Esophagus (tissue), 2 donors: ENCODE results near the gene CCDC170. TPM values are rescaled to one million over a fixed set of nuclear protein-coding genes. Genes with fewer than 3 reads are reported as not detected.

Experiments
- H3K27ac ChIP-seq, 2 donors: one replicate each; pipeline ENCODE4 v1.5.1; 2013; ENCODE audit warnings: low read depth in 2 of 2, mild to moderate bottlenecking in 2 of 2, inconsistent platforms in 1 of 2, low read length in 1 of 2, moderate library complexity in 1 of 2
- H3K27me3 ChIP-seq, 2 donors: one replicate each; pipeline ENCODE4 v1.6.1; 2013; ENCODE audit warnings: low read length in 2 of 2, control low read depth in 1 of 2, mild to moderate bottlenecking in 1 of 2; ENCODE audit not compliant: insufficient read depth in 2 of 2, control insufficient read depth in 1 of 2
- H3K36me3 ChIP-seq, 2 donors: one replicate each; pipeline ENCODE4 v1.6.1; 2013; ENCODE audit warnings: low read length in 1 of 2; ENCODE audit not compliant: control insufficient read depth in 2 of 2, insufficient read depth in 2 of 2
- H3K4me1 ChIP-seq, 2 donors: one replicate each; pipeline ENCODE4 v1.6.1; 2013; ENCODE audit warnings: low read length in 1 of 2; ENCODE audit not compliant: control insufficient read depth in 2 of 2, insufficient read depth in 2 of 2
- H3K4me3 ChIP-seq, 2 donors: one replicate each; pipeline ENCODE4 v1.5.1; 2013; ENCODE audit warnings: low read length in 2 of 2, mild to moderate bottlenecking in 2 of 2, low read depth in 1 of 2, moderate library complexity in 1 of 2
- H3K9me3 ChIP-seq, 2 donors: one replicate each; pipeline ENCODE4 v1.6.1; 2013; ENCODE audit warnings: mild to moderate bottlenecking in 2 of 2, low read depth in 1 of 2, low read length in 1 of 2, moderate library complexity in 1 of 2; ENCODE audit not compliant: control insufficient read depth in 2 of 2, insufficient read depth in 1 of 2
- WGBS, 2 donors: extraction: QIAGEN DNeasy Blood & Tissue Kit; methylation state at CpG; one replicate each; pipeline ENCODE4 v1.1.7; 2013; 5-methylcytosine and 5-hydroxymethylcytosine counted together
- polyA plus RNA-seq, 2 donors: library from polyadenylated mRNA; stranded (reverse); fragments of 200-250 nt; gene quantifications; one replicate each; pipeline ENCODE4 v1.2.3, GENCODE V29; 2013
- donor health status: healthy with polysubstance abuse.
- donor health status: Bipolar disorder and iron deficiency.

CCDC170 gene
- polyA plus RNA-seq, 2 donors = 0.02 to 0.04 TPM

GRCh38 chr6:151656392-151656791 lies 162.6 kb downstream of the CCDC170 start:
- Histone ChIP-seq H3K36me3 (no peaks in the 10 kb centered on the region), H3K27ac (no peak overlapping the region), H3K27me3 (no peaks in the 10 kb centered on the region), H3K4me3 (no peak overlapping the region), H3K9me3 (no peaks in the 10 kb centered on the region), H3K4me1 (no peaks in the 10 kb centered on the region)
- 88 to 96% methylated on average over 4 of the region's 4 CpGs for WGBS, 2 donors

- H3K9me3 ChIP-seq = no peaks in the 10 kb centered on the region
- no peaks in the 10 kb centered on the region for H3K27me3 ChIP-seq
- H3K27ac ChIP-seq = no peak overlapping the region
- no peak overlapping the region for H3K4me3 ChIP-seq
- 52 to 58% methylated on average over 4 of the region's 4 CpGs for WGBS, 2 donors
- no peaks in the 10 kb centered on the region for H3K36me3 ChIP-seq
- no peaks in the 10 kb centered on the region for H3K4me1 ChIP-seq
Measured at GRCh38 chr6:151658091-151658490, 164.3 kb downstream of the CCDC170 start.

GRCh38 chr6:151659212-151659611 lies 165.4 kb downstream of the CCDC170 start:
- no peaks in the 10 kb centered on the region for H3K4me1 ChIP-seq
- no peak overlapping the region for H3K27ac ChIP-seq
- WGBS, 2 donors = 67 to 87% methylated on average over 4 of the region's 4 CpGs
- no peaks in the 10 kb centered on the region for H3K36me3 ChIP-seq
- no peaks in the 10 kb centered on the region for H3K27me3 ChIP-seq
- H3K9me3 ChIP-seq = no peaks in the 10 kb centered on the region
- no peak overlapping the region for H3K4me3 ChIP-seq

- no peaks in the 10 kb centered on the region for H3K36me3 ChIP-seq
- H3K27me3 ChIP-seq = no peaks in the 10 kb centered on the region
- no peaks in the 10 kb centered on the region for H3K4me1 ChIP-seq
- H3K9me3 ChIP-seq = no peaks in the 10 kb centered on the region
- H3K27ac ChIP-seq = no peak overlapping the region
- no peak overlapping the region for H3K4me3 ChIP-seq
- WGBS, 2 donors = 89 to 90% methylated on average over 3 of the region's 3 CpGs
Measured at GRCh38 chr6:151661509-151661908, 167.7 kb downstream of the CCDC170 start.

GRCh38 chr6:151661928-151662327 lies 168.1 kb downstream of the CCDC170 start:
- no peaks in the 10 kb centered on the region for H3K9me3 ChIP-seq
- no peak overlapping the region for H3K27ac ChIP-seq
- no peak overlapping the region for H3K4me3 ChIP-seq
- no peaks in the 10 kb centered on the region for H3K4me1 ChIP-seq
- no peaks in the 10 kb centered on the region for H3K36me3 ChIP-seq
- WGBS, 2 donors = 49 to 56% methylated on average over 4 of the region's 4 CpGs
- no peaks in the 10 kb centered on the region for H3K27me3 ChIP-seq

- Histone ChIP-seq H3K27me3 (no peaks in the 10 kb centered on the region), H3K4me1 (no peaks in the 10 kb centered on the region), H3K36me3 (no peaks in the 10 kb centered on the region), H3K9me3 (no peaks in the 10 kb centered on the region), H3K4me3 (no peak overlapping the region), H3K27ac (no peak overlapping the region)
- 67 to 76% methylated on average over 2 of the region's 2 CpGs for WGBS, 2 donors
Measured at GRCh38 chr6:151663559-151663958, 169.7 kb downstream of the CCDC170 start.

- WGBS, 2 donors = 72 to 75% methylated on average over 5 of the region's 5 CpGs
Measured at GRCh38 chr6:151664390-151664789, 170.6 kb downstream of the CCDC170 start.

GRCh38 chr6:151665329-151665728 lies 171.5 kb downstream of the CCDC170 start:
- no peaks in the 10 kb centered on the region for H3K9me3 ChIP-seq
- H3K36me3 ChIP-seq = no peaks in the 10 kb centered on the region
- 73 to 79% methylated on average over 7 of the region's 7 CpGs for WGBS, 2 donors
- no peaks in the 10 kb centered on the region for H3K27me3 ChIP-seq
- no peak overlapping the region for H3K4me3 ChIP-seq
- H3K4me1 ChIP-seq = no peaks in the 10 kb centered on the region
- no peak overlapping the region for H3K27ac ChIP-seq

More at GRCh38 chr6:151664390-151664789, 170.6 kb downstream of the CCDC170 start:
- Histone ChIP-seq H3K9me3 (no peaks in the 10 kb centered on the region), H3K4me3 (no peak overlapping the region), H3K27ac (no peak overlapping the region), H3K27me3 (no peaks in the 10 kb centered on the region), H3K4me1 (no peaks in the 10 kb centered on the region), H3K36me3 (no peaks in the 10 kb centered on the region)

- Histone ChIP-seq H3K36me3 (no peaks in the 10 kb centered on the region), H3K4me1 (no peaks in the 10 kb centered on the region), H3K27ac (no peak overlapping the region), H3K27me3 (no peaks in the 10 kb centered on the region), H3K4me3 (no peak overlapping the region), H3K9me3 (no peaks in the 10 kb centered on the region)
- WGBS, 2 donors = 35 to 75% methylated on average over 2 of the region's 2 CpGs
Measured at GRCh38 chr6:151666526-151666925, 172.7 kb downstream of the CCDC170 start.

GRCh38 chr6:151669208-151669560 lies 175.4 kb downstream of the CCDC170 start:
- H3K4me3 ChIP-seq = no peak overlapping the region
- H3K27me3 ChIP-seq = no peaks in the 10 kb centered on the region
- no peaks in the 10 kb centered on the region for H3K36me3 ChIP-seq
- H3K4me1 ChIP-seq = no peaks in the 10 kb centered on the region
- no peaks in the 10 kb centered on the region for H3K9me3 ChIP-seq
- H3K27ac ChIP-seq = no peak overlapping the region
- 81% methylated on average over 3 of the region's 3 CpGs for WGBS, 2 donors
